Dendritic cell treated with granulocyte-macrophage colony-stimulating factor and Interleukin-4, amounts not matched to agents 40 ng/mL and 50 ng/mL, for 4 days (primary cell): ENCODE results near the gene ZMYM1.

ENCODE experiments used
- H3K27ac Mint-ChIP-seq: one replicate; pipeline ENCODE4 v1.8.0; 2022; ENCODE audit warnings: mild to moderate bottlenecking, mixed read lengths
- H3K27me3 Mint-ChIP-seq: one replicate; pipeline ENCODE4 v1.8.0; 2022; ENCODE audit warnings: mild to moderate bottlenecking, mixed read lengths
- H3K36me3 Mint-ChIP-seq: one replicate; pipeline ENCODE4 v1.8.0; 2022; ENCODE audit warnings: low read depth, mixed read lengths
- H3K4me1 Mint-ChIP-seq: one replicate; pipeline ENCODE4 v1.8.0; 2022; ENCODE audit warnings: low read depth, mixed read lengths
- H3K4me3 Mint-ChIP-seq: one replicate; pipeline ENCODE4 v1.8.0; 2022; ENCODE audit warnings: mild to moderate bottlenecking, moderate library complexity, mixed read lengths
- H3K9me3 Mint-ChIP-seq: one replicate; pipeline ENCODE4 v1.8.0; 2022; ENCODE audit warnings: mixed read lengths
- intact Hi-C: fragments of 100-400 bp; cut with micrococcal nuclease; formaldehyde crosslinking; loops from one replicate; pipeline ENCODE4 v1.15.0; 2022

Gene ZMYM1

GRCh38 chr1:35079003-35079930 is at the start of gene ZMYM1:
TSS of gene ZMYM1 (plus strand) at chr1:35079385. CDS start at chr1:35093988, 14,603 bp downstream.
- Mint-ChIP-seq H3K4me1 (peaks cover 31% of the 10 kb centered on the region), H3K27me3 (peaks cover 8% of the 10 kb centered on the region), H3K36me3 (peaks cover 29% of the 10 kb centered on the region), H3K27ac (peak within 1 kb of the TSS; percentile 98), H3K9me3 (no peaks in the 10 kb centered on the region), H3K4me3 (peak within 1 kb of the TSS; percentile 99)
- intact Hi-C loops: loop anchor here (2.0 kb wide), 1 partner anchor 48 kb away; the partner anchor contains the start of gene ZMYM6

- peaks cover 44% of the 10 kb centered on the region for H3K4me1 Mint-ChIP-seq
Observed at GRCh38 chr1:35029761-35030160, 49.4 kb upstream of the ZMYM1 start.

GRCh38 chr1:35030338-35030737 is 48.8 kb upstream of the ZMYM1 start:
- Mint-ChIP-seq H3K9me3 (no peaks in the 10 kb centered on the region), H3K4me1 (peaks cover 42% of the 10 kb centered on the region), H3K27me3 (peaks cover 1% of the 10 kb centered on the region), H3K36me3 (peaks cover 64% of the 10 kb centered on the region), H3K4me3 (peak overlapping the region; percentile 96), H3K27ac (peak overlapping the region; percentile 95)
- intact Hi-C loops: loop anchor here (2.0 kb wide), 2 partner anchors 48 to 162 kb away; partner anchors contain the start of genes SFPQ and ZMYM1

More at GRCh38 chr1:35029761-35030160, 49.4 kb upstream of the ZMYM1 start:
- Mint-ChIP-seq H3K36me3 (peaks cover 68% of the 10 kb centered on the region), H3K27me3 (no peaks in the 10 kb centered on the region), H3K27ac (peak overlapping the region; percentile 95), H3K4me3 (peak overlapping the region; percentile 96), H3K9me3 (no peaks in the 10 kb centered on the region)
- intact Hi-C loops: loop anchor here (2.0 kb wide), 2 partner anchors 49 to 163 kb away; partner anchors contain the start of genes SFPQ and ZMYM1

- peaks cover 1% of the 10 kb centered on the region for H3K27me3 Mint-ChIP-seq
Observed at GRCh38 chr1:35030756-35031446, 48.3 kb upstream of the ZMYM1 start.

GRCh38 chr1:35032384-35032739 is 46.8 kb upstream of the ZMYM1 start:
- Mint-ChIP-seq H3K9me3 (no peaks in the 10 kb centered on the region), H3K27me3 (peaks cover 1% of the 10 kb centered on the region), H3K36me3 (peaks cover 46% of the 10 kb centered on the region), H3K27ac (no peak overlapping the region), H3K4me3 (no peak overlapping the region), H3K4me1 (peaks cover 28% of the 10 kb centered on the region)
- intact Hi-C loops: no loop called here

More at GRCh38 chr1:35030756-35031446, 48.3 kb upstream of the ZMYM1 start:
- peak overlapping the region; percentile 96 for H3K4me3 Mint-ChIP-seq
- intact Hi-C loops: loop anchor here (2.0 kb wide), 2 partner anchors 48 to 162 kb away; partner anchors contain the start of genes SFPQ and ZMYM1
- H3K27ac Mint-ChIP-seq: peak overlapping the region; percentile 95
- H3K9me3 Mint-ChIP-seq: no peaks in the 10 kb centered on the region
- H3K36me3 Mint-ChIP-seq: peaks cover 59% of the 10 kb centered on the region
- H3K4me1 Mint-ChIP-seq: peaks cover 37% of the 10 kb centered on the region

GRCh38 chr1:35033346-35033745 is 45.8 kb upstream of the ZMYM1 start:
- no peak overlapping the region for H3K4me3 Mint-ChIP-seq
- peaks cover 36% of the 10 kb centered on the region for H3K36me3 Mint-ChIP-seq
- intact Hi-C loops: no loop called here
- H3K27ac Mint-ChIP-seq: no peak overlapping the region
- H3K4me1 Mint-ChIP-seq: peaks cover 19% of the 10 kb centered on the region
- H3K9me3 Mint-ChIP-seq: no peaks in the 10 kb centered on the region
- H3K27me3 Mint-ChIP-seq: peaks cover 1% of the 10 kb centered on the region

GRCh38 chr1:35036621-35037020 is 42.6 kb upstream of the ZMYM1 start:
- intact Hi-C loops: no loop called here
- no peak overlapping the region for H3K4me3 Mint-ChIP-seq
- no peaks in the 10 kb centered on the region for H3K4me1 Mint-ChIP-seq
- peaks cover 4% of the 10 kb centered on the region for H3K27me3 Mint-ChIP-seq
- no peaks in the 10 kb centered on the region for H3K9me3 Mint-ChIP-seq
- H3K27ac Mint-ChIP-seq: no peak overlapping the region
- H3K36me3 Mint-ChIP-seq: peaks cover 4% of the 10 kb centered on the region

- no peak overlapping the region for H3K27ac Mint-ChIP-seq
- H3K4me3 Mint-ChIP-seq: no peak overlapping the region
- no peaks in the 10 kb centered on the region for H3K9me3 Mint-ChIP-seq
- intact Hi-C loops: no loop called here
- peaks cover 4% of the 10 kb centered on the region for H3K27me3 Mint-ChIP-seq
- H3K36me3 Mint-ChIP-seq: no peaks in the 10 kb centered on the region
- no peaks in the 10 kb centered on the region for H3K4me1 Mint-ChIP-seq
Observed at GRCh38 chr1:35037206-35037605, 42.0 kb upstream of the ZMYM1 start.

GRCh38 chr1:35038723-35039122 is 40.5 kb upstream of the ZMYM1 start:
- Mint-ChIP-seq H3K36me3 (no peaks in the 10 kb centered on the region), H3K9me3 (no peaks in the 10 kb centered on the region), H3K4me1 (no peaks in the 10 kb centered on the region), H3K4me3 (no peak overlapping the region), H3K27me3 (peaks cover 4% of the 10 kb centered on the region), H3K27ac (no peak overlapping the region)
- intact Hi-C loops: no loop called here

GRCh38 chr1:35043498-35043897 is 35.7 kb upstream of the ZMYM1 start:
- intact Hi-C loops: no loop called here
- Mint-ChIP-seq H3K36me3 (no peaks in the 10 kb centered on the region), H3K27ac (no peak overlapping the region), H3K4me1 (peaks cover 8% of the 10 kb centered on the region), H3K9me3 (no peaks in the 10 kb centered on the region), H3K4me3 (no peak overlapping the region), H3K27me3 (peaks cover 3% of the 10 kb centered on the region)

GRCh38 chr1:35044431-35044830 is 34.8 kb upstream of the ZMYM1 start:
- Mint-ChIP-seq H3K4me1 (peaks cover 8% of the 10 kb centered on the region), H3K9me3 (no peaks in the 10 kb centered on the region), H3K4me3 (no peak overlapping the region), H3K36me3 (no peaks in the 10 kb centered on the region), H3K27me3 (peaks cover 3% of the 10 kb centered on the region), H3K27ac (no peak overlapping the region)
- intact Hi-C loops: no loop called here

GRCh38 chr1:35046730-35047129 is 32.5 kb upstream of the ZMYM1 start:
- Mint-ChIP-seq H3K36me3 (no peaks in the 10 kb centered on the region), H3K4me1 (peaks cover 8% of the 10 kb centered on the region), H3K9me3 (no peaks in the 10 kb centered on the region), H3K27ac (no peak overlapping the region), H3K4me3 (no peak overlapping the region), H3K27me3 (peaks cover 7% of the 10 kb centered on the region)
- intact Hi-C loops: no loop called here

- intact Hi-C loops: no loop called here
- H3K27me3 Mint-ChIP-seq: peaks cover 7% of the 10 kb centered on the region
- H3K9me3 Mint-ChIP-seq: no peaks in the 10 kb centered on the region
- H3K36me3 Mint-ChIP-seq: no peaks in the 10 kb centered on the region
- H3K4me3 Mint-ChIP-seq: no peak overlapping the region
- H3K4me1 Mint-ChIP-seq: peaks cover 8% of the 10 kb centered on the region
- H3K27ac Mint-ChIP-seq: peak overlapping the region; percentile 9
Observed at GRCh38 chr1:35047188-35047858, 31.9 kb upstream of the ZMYM1 start.
